ENCODE measurements around the gene DDAH1.

- TF ChIP-seq TAF1 (IDR thresholded peaks at IDR 0.05; ENCODE audit: low read depth, low read length) (no peak), POLR2A (IDR thresholded peaks at IDR 0.05; ENCODE audit: low read depth, low read length) (no peak), POLR2AphosphoS5 (IDR thresholded peaks at IDR 0.05; ENCODE audit: low read depth, low read length) (no peak)
Observed at GRCh38 chr1:85452948-85453347, 12.0 kb downstream of the DDAH1 start.

Data from GM12891 (cell line).